Prostate gland (tissue), 2 donors: ENCODE results near the gene ITGA3. TPM values are rescaled to one million over a fixed set of nuclear protein-coding genes. Genes with fewer than 3 reads are reported as not detected.

Source experiments
- DNase-seq: peaks from one replicate; pipeline ENCODE4 v3.0.0-alpha.2; 2019; ENCODE audit warnings: low spot score
- H3K27ac ChIP-seq, 2 donors: fragments of 200-600 bp; sonication (generic); 2 replicates each; pipeline ENCODE4 v1.5.1; 2017 to 2019
- H3K27me3 ChIP-seq: fragments of 200-600 bp; sonication (generic); replicated peaks from 2 replicates; pipeline ENCODE4 v1.5.1; 2019; ENCODE audit not compliant: insufficient read depth
- H3K36me3 ChIP-seq, 2 donors: fragments of 200-600 bp; sonication (generic); 1 replicate in 1 of 2; 2 replicates in 1 of 2; pipeline versions ENCODE4 v1.5.1 to v1.8.1; 2017 to 2019
- H3K4me1 ChIP-seq: fragments of 200-600 bp; sonication (generic); replicated peaks from 2 replicates; pipeline ENCODE4 v1.5.1; 2019
- H3K4me3 ChIP-seq, 2 donors: fragments of 200-600 bp; sonication (generic); 2 replicates each; pipeline ENCODE4 v1.5.1; 2017 to 2019
- H3K9me3 ChIP-seq: fragments of 200-600 bp; sonication (generic); 2 replicates; pipeline ENCODE4 v1.5.1; 2017
- POLR2A ChIP-seq: fragments of 450-650 bp; IDR thresholded peaks from one replicate; pipeline ENCODE4 v1.6.1; 2016; ENCODE audit warnings: antibody characterized with exemption, mild to moderate bottlenecking
- POLR2AphosphoS5 ChIP-seq: sonication (generic); formaldehyde crosslinking; IDR thresholded peaks from one replicate; pipeline ENCODE4 v1.6.1; 2017; ENCODE audit warnings: antibody characterized with exemption
- WGBS: methylation state at CpG from one replicate; pipeline ENCODE4 v1.1.5; 2018; 5-methylcytosine and 5-hydroxymethylcytosine counted together
- intact Hi-C: fragments of 100-400 bp; cut with DNase I; formaldehyde crosslinking; loops from one replicate; pipeline ENCODE4 v1.14.2; 2022
- total RNA-seq, 2 donors: library from RNA; depleted of rRNA; stranded (reverse); fragments of >200 nt; gene quantifications; one replicate each; pipeline ENCODE4 v1.1.0, GENCODE V29; 2016
- TF ChIP-seq, protein P1 (sequence below), 4 experiments: fragments of 200-600 bp in 2 of 4; fragments of 450-650 bp in 2 of 4; sonication (generic) in 2 of 4; IDR thresholded peaks; 1 replicate in 3 of 4; 2 replicates in 1 of 4; pipeline ENCODE4 v1.5.1; 2016 to 2019; ENCODE audit warnings: antibody characterized with exemption in 4 of 4, mild to moderate bottlenecking in 2 of 4, moderate library complexity in 2 of 4

ITGA3 gene
- total RNA-seq, 2 donors from 2014 or later: 67.0 to 71.3 TPM

DNA sequence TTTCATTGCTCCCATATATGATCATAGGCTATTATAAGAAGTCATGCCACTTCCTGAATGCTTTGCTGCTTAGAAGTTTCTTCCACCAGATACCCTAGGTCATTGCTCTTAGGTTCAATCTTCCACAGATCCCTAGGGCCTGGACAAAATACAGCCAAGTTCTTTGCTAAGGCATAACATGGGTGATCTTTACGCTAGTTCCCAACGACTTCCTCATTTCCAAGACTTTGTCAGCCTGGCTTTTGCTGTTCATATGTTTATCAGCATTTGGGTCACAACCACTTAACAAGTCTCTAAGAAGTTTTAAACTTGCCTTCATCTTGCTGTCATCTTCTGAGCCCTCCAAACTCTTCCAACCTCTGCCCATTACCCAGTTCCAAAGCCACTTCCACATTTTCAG lies 40.8 kb upstream of the ITGA3 start:
- H3K27me3 ChIP-seq: no peaks in the 10 kb centered on the region
- TF ChIP-seq POLR2AphosphoS5 (no peak), POLR2A (no peak)
- TF ChIP-seq, protein P1, sequence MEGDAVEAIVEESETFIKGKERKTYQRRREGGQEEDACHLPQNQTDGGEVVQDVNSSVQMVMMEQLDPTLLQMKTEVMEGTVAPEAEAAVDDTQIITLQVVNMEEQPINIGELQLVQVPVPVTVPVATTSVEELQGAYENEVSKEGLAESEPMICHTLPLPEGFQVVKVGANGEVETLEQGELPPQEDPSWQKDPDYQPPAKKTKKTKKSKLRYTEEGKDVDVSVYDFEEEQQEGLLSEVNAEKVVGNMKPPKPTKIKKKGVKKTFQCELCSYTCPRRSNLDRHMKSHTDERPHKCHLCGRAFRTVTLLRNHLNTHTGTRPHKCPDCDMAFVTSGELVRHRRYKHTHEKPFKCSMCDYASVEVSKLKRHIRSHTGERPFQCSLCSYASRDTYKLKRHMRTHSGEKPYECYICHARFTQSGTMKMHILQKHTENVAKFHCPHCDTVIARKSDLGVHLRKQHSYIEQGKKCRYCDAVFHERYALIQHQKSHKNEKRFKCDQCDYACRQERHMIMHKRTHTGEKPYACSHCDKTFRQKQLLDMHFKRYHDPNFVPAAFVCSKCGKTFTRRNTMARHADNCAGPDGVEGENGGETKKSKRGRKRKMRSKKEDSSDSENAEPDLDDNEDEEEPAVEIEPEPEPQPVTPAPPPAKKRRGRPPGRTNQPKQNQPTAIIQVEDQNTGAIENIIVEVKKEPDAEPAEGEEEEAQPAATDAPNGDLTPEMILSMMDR (IDR thresholded peaks at IDR 0.05): no peak
- DNase-seq: no peak
- H3K4me3 ChIP-seq: no peak overlapping the region
- no peaks in the 10 kb centered on the region for H3K9me3 ChIP-seq
- no peak overlapping the region for H3K27ac ChIP-seq
- no peaks in the 10 kb centered on the region for H3K4me1 ChIP-seq
- no peaks in the 10 kb centered on the region for H3K36me3 ChIP-seq
- 91% methylated on average over 2 of the region's 2 CpGs for WGBS
- intact Hi-C loops: no loop called here

DNA sequence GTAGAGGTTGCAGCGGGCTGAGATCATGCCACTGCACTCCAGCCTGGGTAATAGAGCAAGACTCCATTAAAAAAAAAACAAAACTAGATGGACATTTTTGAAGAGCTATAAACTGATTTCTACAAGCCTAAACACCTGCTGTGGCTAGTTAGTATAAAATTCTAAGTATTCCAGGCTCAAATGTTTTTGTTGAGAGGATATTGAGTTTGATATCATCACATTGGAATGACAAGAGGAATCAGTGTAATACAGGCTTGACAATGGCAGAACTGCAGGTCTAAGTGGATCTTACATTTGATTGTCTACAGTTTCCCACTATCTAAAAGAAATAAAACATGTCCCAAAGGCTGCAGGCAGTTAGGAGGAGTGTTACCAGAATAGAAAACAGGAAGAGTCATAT lies 37.0 kb upstream of the ITGA3 start:
- no peaks in the 10 kb centered on the region for H3K27me3 ChIP-seq
- H3K27ac ChIP-seq: no peak overlapping the region

DNA sequence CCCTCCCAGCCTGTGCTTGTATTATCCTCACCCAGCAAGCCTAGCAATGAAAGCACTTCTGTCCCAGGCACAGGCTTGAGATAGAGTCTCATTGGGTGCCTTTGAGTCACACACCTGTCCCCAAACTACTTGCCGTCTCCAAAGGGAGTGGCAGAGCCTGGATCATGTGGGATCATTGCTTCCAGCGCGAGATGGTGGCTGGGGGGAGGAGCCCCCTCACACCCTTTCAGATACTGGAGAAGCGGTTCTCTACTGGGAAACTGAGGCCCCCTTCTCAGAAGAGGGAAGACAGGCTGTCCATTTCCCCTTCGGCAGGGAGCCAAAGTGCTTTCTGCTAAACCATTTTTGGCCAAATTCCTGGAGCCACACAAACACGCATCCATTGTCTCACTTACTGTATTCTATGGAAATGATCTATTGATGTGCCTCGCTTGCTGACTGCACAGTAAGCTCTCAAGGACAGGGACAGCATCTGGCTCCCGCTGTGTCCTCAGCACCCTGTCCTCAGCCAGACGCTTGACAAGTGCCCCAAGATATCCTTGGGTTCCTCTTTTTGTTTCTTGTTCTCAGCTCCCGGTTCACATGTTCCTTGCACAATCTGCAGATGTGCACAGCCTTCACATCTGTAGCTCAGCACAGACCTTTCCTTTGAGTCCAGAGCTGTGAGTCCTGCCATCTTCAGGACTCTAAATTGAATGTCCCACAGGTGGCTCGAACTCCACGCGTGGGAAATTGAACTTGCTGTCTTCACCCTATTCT lies 34.9 kb upstream of the ITGA3 start:
- WGBS: 55% methylated on average over 13 of the region's 13 CpGs
- intact Hi-C loops: no loop called here
- H3K27ac ChIP-seq: no peak overlapping the region
- DNase-seq: no peak
- TF ChIP-seq POLR2A: no peak
- TF ChIP-seq POLR2AphosphoS5: no peak
- TF ChIP-seq, protein P1 (IDR thresholded peaks at IDR 0.05): no peak
- H3K27me3 ChIP-seq: no peaks in the 10 kb centered on the region
- no peaks in the 10 kb centered on the region for H3K36me3 ChIP-seq
- H3K9me3 ChIP-seq: no peaks in the 10 kb centered on the region
- H3K4me3 ChIP-seq: no peak overlapping the region
- no peaks in the 10 kb centered on the region for H3K4me1 ChIP-seq

More for the DNA sequence above, 37.0 kb upstream of the ITGA3 start:
- Histone ChIP-seq H3K4me1 (no peaks in the 10 kb centered on the region), H3K9me3 (no peaks in the 10 kb centered on the region), H3K36me3 (no peaks in the 10 kb centered on the region), H3K4me3 (no peak overlapping the region)
- no peak for DNase-seq
- TF ChIP-seq POLR2AphosphoS5 (no peak), POLR2A (no peak)
- TF ChIP-seq, protein P1 (IDR thresholded peaks at IDR 0.05): no peak
- intact Hi-C loops: no loop called here
- WGBS: 79% methylated on average over 1 of the region's 1 CpG

DNA sequence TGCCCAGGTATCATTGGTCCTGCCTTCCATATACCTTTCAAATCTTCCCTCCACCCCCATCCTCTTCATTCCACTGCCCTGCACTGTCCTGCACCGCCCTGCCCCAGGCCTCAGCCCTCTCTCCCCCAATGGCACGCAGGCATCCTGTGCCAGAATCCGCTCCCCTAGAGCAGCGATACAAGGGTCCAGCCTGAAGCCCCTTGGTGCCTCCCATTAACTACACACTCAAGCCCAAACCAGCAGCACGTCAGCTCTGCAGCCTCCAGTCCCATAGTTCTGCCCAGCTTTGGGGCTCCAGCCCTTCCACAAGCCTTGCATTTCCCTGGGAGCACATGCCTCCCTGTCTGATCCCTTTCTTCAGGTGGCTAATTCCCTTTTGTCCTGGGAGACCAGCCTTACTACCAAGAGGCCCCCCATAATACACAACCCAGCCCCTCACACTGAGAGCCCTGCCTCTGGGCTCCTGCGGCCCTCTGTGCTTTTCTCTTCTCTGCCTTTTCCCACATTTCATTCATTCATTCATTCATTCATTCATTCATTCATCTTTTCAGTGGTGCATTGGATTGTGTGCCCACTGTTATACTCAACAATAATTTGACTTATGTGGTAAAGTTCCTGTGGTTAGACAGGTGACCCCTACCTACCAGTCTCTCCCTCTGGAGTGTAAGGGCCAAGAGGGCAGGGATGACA lies 34.1 kb upstream of the ITGA3 start:
- intact Hi-C loops: no loop called here
- H3K27me3 ChIP-seq: no peaks in the 10 kb centered on the region
- TF ChIP-seq POLR2AphosphoS5 (no peak), POLR2A (no peak)
- TF ChIP-seq, protein P1 (IDR thresholded peaks at IDR 0.05): no peak
- H3K9me3 ChIP-seq: no peaks in the 10 kb centered on the region
- no peak overlapping the region for H3K27ac ChIP-seq
- no peaks in the 10 kb centered on the region for H3K36me3 ChIP-seq
- H3K4me3 ChIP-seq: no peak overlapping the region
- no peaks in the 10 kb centered on the region for H3K4me1 ChIP-seq
- 94% methylated on average over 6 of the region's 6 CpGs for WGBS
- no peak for DNase-seq
